HG02938 (cell line): ENCODE data around the gene KRT222.

Experiments
- ATAC-seq: cut with Tn5 transposase; IDR thresholded peaks from one replicate; pipeline ENCODE4 v1.9.1; 2021; ENCODE audit warnings: mild to moderate bottlenecking, moderate library complexity; ENCODE audit not compliant: unreplicated experiment

The KRT222 gene

DNA sequence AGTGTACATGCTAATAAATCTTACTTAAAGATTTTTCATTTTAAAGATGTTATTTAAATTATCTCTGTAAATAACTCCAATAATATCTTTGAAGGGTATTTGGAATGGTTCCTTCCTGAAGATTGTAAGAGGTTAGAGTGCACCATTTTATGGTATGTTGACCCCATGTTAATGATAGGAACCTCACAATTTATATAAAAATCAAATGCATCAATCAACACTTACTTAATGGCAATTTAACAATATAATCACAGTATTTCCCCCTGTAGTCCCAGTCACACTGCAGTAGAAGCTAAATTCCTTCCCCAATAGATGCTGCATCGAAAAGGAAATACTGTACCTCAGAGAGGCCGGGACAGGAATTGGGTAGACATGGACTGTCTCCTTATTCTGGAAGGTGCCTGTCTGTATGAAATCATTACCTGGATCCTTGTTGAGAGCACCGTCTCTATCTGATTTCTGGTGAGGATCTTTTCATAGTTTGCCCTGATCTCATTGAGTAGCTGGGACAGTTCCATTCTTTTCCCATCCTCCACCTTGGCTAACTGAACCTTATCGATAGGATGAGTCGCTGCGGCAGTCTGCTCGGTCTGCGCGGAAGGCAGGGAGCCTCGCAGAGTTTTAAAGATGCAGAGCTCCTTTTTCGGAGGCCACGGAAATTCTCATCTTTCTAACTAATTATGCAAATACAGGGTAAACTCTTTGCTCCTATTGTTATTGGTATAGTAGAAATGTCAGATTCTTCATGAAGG, at the start of gene KRT222:
Gene KRT222, minus strand, starts transcription at position 596 of the 752 bp plus-strand sequence. Its CDS starts 78 bp downstream, at position 518.
- no peak for ATAC-seq

DNA sequence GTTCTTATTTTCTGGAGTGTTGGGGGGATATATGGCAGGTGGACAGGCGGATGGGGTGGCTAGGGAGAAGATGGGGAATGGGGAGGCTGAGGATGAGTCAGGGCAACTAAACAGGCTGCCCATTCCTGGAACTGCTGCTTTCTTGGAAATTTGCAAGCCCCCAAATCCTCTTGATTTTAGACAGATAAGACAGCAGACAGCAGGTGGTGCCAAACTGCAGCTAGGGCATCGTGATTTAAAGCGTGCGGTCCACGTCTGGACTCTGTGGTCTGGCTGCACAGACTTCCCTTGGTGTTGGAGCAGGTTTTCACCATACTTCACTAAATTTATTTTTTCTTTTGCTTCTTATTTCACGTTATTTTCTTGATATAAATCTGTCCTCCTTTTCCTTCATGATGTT, 49.5 kb upstream of the KRT222 start:
- no peak for ATAC-seq

- no peak for ATAC-seq
Observed at GRCh38 chr17:40707745-40708144, 42.8 kb upstream of the KRT222 start.

DNA sequence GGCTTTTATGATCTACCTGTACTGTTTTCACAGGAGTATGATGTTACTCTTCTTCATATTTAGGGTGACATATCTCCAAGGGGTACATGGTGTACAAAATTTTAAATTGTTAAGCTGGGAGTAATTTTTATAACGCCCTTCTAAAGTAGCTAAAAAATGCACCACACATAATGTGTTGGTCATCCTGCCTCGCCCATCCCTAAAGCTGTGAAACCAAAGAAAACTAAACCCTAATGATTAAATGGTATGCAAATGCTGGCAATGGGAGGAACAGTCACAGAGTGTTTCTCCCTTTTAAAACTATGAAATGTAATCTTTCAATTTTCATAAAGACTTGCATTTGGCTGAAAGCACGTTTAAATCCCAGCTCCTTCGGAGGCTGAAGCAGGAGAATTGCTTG, 40.6 kb upstream of the KRT222 start:
- ATAC-seq = no peak

GRCh38 chr17:40703652-40704051, 38.7 kb upstream of the KRT222 start, which contains the start of gene KRT24:
KRT24 (minus strand) TSS chr17:40703752; CDS start chr17:40703693, 59 bp downstream.
- no peak for ATAC-seq

DNA sequence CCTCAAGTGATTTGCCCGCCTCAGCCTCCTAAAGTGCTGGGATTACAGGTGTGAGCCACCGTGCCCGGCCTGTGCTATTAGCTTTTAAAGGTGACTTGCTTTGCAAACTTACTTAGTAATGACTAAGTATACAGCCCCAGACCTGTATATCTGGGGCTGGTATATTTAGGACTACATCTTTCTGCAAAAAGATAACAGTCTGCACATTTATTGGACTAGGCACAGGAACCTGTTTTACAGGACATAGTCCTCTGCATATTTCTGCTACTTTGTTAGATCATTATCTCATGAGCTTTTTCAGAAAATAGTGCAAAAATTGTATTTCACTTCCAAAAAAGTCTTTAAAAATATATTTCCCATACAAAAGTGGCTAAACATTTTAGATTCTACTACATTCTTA, 37.3 kb upstream of the KRT222 start:
- ATAC-seq = no peak

- no peak for ATAC-seq
Observed at GRCh38 chr17:40699853-40700252, 34.9 kb upstream of the KRT222 start.

GRCh38 chr17:40699371-40699770, 34.4 kb upstream of the KRT222 start:
- no peak for ATAC-seq

DNA sequence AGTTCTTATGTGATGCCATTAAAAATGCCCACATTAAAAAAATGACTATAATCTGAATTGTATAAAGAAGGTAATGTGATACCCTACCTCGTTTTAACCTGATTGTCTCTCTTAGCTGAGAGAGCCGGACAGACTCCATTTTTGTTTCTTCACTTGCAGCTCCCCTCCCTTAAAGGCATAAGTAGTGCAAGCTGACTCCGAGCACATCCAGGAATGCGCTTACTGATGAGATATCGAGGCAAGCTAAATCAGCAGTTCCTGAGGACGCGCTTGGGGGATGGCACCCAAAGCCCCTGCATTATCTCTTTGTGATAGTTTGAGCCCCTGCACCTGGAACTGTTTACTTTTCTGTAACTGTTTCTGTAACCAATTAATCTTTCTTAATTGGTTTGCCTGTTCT, 32.3 kb upstream of the KRT222 start:
- no peak for ATAC-seq

DNA sequence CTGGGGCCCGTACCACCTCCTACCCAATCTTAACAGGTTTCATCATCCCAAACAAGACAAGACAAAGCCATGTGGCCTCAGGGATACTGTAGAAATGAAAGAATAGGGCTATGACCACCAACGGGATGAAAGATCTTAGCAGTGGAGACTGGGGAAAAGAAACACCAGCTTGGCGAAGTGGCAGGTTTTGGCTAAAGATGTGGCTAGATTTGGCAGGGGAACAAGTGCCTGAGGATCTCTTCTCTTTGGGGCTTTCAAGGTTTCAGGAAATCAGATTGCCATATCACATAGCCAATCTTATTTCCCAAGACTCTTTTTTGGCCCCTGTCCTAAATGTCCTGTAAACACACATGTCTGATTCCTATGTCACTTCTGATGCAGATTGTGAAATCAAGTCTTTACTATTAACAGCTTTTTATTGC, 31.7 kb upstream of the KRT222 start:
- no peak for ATAC-seq

DNA sequence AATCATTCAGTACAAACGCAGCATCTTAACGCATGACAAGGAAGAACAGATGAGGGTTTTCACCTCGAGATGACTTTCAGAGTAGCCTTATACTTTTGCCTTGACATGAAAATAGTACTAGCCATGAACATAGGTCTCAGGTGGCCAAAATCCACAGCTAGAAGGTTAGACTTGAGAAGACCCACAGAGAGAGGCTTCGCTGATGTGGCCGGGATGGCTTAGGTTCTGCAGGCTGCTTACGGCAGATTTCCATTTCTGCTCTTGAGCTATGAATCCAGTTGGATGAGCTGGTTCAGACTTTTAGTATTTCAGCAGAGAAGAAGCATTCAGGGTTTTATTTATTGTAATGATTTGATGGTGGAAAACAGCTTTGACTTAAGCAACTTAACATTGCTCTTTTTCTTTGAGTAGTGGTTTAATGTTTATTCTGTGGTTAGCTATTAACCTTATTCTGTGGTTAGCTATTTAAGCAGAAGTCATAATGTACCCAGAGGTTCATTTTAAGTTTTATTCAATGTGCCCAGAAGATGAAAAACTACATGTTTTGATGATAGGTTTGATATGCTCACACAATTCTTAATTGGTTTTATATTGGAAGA, 31.0 kb upstream of the KRT222 start:
- no peak for ATAC-seq

DNA sequence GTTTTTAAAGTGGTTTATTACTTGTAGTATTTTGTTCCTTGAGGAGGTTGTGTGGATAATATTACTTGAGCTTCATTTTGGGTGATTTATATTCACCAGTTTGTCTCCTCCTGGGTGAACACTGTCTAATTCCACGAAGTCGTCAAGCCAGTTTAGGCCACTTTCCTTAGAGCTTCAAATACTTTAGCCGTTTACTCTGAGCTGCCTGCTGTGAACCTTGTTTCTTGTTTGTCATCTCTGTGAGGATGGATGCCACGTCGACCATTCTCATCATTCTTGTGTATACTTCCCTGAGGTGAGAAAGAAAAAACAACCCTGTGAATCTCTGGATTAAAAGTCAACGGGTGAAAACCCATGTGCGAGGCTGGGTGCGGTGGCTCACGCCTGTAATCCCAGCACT, 29.6 kb upstream of the KRT222 start:
- no peak for ATAC-seq

- ATAC-seq = no peak
Observed at GRCh38 chr17:40687106-40687505, 22.1 kb upstream of the KRT222 start.

DNA sequence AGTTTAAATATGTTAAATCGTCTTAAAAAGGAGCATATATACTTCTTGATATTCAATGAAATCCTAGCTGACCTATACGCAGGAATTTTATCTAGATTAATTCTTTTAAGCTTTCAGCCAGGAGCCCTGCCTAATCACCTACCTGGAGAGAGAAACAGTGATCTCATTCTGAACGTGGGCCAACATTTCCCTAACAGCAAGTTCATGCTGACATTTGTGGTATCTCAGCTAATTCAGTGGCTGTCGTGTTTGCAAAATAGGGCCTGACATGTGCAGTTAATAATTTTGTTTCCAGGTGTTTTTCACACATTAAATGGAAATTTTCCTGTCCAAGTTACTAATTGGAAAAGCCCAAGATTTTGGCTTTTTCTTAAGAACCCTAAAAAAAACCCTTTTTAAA, 21.2 kb upstream of the KRT222 start:
- ATAC-seq = no peak

DNA sequence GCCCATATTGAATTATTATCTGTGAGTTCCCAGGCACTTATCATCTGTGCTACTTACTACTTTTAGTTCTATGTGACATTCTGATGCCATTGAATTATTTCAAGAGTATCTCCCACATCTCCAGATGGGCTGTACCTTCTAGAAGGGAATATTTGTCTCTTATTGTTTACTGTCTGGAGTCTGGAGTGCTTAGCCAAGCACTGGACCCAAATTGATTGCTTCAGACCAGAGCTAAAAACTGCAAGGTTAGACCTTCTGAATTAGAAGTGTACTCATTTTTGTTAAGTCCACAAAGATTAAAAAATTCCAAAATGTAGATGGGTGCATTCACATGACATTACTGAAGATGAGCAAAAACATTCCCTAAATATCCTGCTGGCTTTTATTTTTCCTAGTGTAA, 16.0 kb upstream of the KRT222 start:
- ATAC-seq = no peak

GRCh38 chr17:40679523-40679907, 14.5 kb upstream of the KRT222 start:
- no peak for ATAC-seq

GRCh38 chr17:40678902-40679522, 14.0 kb upstream of the KRT222 start:
- ATAC-seq = no peak

DNA sequence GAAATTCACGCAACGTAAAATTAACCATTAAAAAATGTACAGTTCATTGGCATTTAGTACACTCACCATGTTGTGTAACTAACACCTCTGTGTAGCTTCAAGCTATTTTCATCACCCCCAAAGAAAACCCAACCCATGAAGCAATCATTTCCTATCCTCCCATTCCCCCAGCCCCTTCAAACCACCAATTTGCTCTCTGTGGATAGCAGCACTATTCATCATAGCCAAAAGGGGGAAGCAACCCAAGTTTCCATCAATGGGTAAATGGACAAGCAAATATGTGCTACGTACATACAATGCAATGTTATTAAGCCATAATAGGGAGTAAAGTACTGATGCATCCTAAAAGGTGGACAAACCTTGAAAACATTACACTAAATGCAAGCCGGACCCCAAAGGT, 10.9 kb upstream of the KRT222 start:
- ATAC-seq = no peak

GRCh38 chr17:40672654-40673053, 7.7 kb upstream of the KRT222 start:
- no peak for ATAC-seq

- ATAC-seq = no peak
Observed at GRCh38 chr17:40671282-40671681, 6.3 kb upstream of the KRT222 start.

GRCh38 chr17:40666331-40666730, 1.4 kb upstream of the KRT222 start:
- ATAC-seq = no peak

- ATAC-seq = no peak
Observed at GRCh38 chr17:40663252-40663651, 1.7 kb downstream of the KRT222 start.
